Middle frontal gyrus (tissue), 1 donor: ENCODE measurements around the gene TMA7.
"Not testable (repeated sequence)": the region's sequence is repeated elsewhere in the genome, so short reads cannot be mapped to it uniquely, and the experiment has no call there.

ENCODE experiments used
- DNase-seq: peaks from one replicate; pipeline ENCODE4 v3.0.0-alpha.2; 2015; ENCODE audit warnings: low spot score; ENCODE audit errors: extremely low spot score

The TMA7 gene

DNA sequence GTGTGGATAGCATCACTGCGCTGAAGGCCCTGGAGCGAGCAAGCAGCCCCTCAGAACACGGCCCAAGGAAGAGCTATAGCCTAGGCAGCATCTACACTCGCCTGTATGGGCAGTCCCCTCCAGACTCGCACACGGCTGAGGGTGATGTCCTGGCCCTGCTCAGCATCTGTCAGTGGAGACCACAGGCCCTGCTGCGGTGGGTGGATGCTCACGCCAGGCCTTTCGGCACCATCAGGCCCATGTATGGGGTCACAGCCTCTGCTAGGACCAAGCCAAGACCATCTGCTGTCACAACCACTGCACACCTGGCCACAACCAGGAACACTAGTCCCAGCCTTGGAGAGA, 27.0 kb downstream of the TMA7 start:
- no peak for DNase-seq

GRCh38 chr3:48467473-48468267, 27.6 kb downstream of the TMA7 start:
- no peak for DNase-seq

- DNase-seq = no peak
These were observed 28.3 kb downstream of the TMA7 start for GRCh38 chr3:48468329-48468731.

DNA sequence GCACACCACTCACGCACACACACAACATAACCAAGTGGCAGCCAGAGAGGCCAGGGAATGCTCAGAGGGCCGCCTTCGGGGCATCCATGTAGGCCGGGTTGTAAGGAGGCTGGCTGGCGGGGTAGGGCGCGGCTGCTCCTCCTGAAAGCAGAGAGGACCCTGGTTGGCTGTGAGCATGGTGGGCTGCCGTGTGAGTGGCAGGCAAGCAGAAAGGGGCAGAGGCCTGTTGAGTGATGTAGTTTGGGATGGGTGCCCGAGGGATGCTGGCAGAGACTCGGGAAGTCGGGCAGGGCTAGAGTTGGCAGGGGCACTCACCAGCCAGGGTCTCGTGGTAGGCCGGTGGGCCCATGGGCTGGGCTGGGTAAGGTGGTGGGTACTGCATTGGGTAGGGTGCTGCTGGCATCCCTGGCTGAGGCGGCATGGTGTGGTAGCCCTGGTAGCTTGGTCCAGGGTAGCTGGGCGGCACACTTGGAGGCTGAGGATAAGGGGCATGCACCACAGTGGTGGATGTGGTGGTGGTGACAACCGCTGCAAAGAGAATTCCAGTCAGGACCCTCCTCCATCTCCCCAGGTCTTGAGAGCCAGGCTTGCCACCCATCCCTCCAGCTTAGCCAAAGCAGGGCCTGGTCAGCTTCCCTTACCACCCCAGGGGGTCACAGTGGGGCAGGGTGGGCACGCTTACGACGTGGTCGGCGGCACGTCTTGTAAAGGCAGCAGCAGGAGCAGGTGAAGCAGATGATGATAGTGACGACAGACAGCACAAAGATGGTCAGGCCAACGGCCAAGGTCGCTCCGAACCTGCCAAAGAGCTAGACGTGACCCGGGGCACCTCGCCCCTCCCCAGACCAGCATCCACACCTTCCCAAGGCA, 29.2 kb downstream of the TMA7 start:
- no peak for DNase-seq

- no peak for DNase-seq
These were observed 30.2 kb downstream of the TMA7 start for GRCh38 chr3:48470286-48470685.

- no peak for DNase-seq
These were observed 32.5 kb downstream of the TMA7 start for GRCh38 chr3:48472673-48472922.

GRCh38 chr3:48472923-48473616, 33.0 kb downstream of the TMA7 start:
- DNase-seq = peak; percentile 77

DNA sequence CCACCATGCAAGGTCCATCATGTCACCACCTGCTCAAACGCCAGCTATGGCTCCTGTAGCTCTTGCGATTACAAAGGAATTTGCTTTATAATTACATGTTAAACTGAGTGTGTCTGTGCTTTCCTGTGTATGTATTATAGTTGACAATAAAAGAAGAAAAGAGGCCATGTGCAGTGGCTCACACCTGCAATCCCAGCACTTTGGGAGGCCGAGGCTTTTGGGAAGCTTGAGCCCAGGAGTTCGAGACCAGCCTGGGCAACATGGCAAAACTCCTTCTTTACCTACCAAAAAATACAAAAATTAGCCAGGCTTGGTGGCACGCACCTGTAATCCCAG, 33.5 kb downstream of the TMA7 start:
- DNase-seq = no peak

GRCh38 chr3:48474031-48474430, 34.0 kb downstream of the TMA7 start:
- not testable (repeated sequence) for DNase-seq

DNA sequence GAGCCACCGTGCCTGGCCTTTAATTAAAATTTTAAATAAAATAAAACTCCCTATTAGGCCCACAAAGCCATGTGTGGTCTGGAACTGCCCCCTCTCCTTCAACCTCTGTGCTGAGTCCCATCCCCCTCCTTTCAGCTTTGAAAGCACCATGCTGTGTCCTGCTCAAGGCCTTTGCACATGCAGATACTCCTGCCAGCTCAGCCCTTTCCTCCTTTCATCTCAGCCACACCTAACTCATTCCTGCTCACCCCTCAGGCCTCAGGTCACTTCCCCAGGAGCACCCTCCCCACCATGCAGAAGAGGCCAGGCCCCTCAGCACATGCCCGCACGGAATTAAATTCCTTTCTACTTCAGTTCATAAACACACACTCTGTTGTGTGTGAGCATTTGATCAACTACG, 34.6 kb downstream of the TMA7 start:
- no peak for DNase-seq

DNA sequence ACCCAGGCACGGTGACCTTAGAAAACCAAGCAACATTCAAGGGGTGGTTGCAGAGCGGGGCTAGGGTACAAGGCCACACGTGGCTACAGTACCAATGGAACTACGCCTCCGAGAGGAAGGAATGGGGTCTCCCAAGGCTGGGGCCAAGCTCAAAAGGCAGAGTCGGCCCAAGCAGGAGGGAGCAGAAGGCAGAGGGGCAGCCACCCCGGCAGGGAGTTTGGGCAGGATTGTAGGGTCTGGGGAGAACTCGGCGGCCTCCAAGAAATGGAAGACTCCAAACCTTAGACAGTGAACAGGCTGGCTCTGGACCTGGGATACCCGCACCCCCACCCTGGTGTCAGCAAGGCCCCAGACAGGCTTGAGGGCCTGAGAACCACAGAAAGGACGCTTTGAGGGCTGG, 35.1 kb downstream of the TMA7 start:
- no peak for DNase-seq

GRCh38 chr3:48476426-48477053, 36.5 kb downstream of the TMA7 start:
- no peak for DNase-seq

DNA sequence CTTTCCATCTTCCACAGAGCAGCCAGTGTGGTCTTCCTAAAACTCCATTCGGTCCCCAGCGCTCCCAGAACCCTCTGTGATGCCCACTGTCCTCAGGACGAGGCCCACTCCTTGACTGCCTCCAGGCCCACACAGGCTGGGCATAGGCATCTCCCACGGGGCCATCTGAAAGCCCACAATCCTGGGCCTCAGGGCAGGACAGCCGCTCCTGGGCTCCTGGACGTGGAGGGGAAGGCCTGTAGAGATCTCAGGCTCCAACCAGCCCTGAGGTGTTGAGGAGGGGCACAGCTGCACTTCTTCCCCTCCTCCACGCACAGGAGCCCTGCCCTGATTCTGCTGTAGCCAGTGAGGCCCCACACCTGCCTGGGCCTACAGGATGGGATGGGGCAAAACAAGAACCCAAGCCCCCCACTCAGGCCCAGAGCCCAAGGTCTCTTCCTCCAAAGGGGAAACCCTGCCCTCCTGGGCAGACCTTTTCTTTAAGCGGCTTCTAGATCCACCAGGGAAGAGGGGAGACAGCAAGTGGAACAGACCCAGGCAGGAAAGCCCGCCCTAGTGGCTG, 38.0 kb downstream of the TMA7 start:
- no peak for DNase-seq

DNA sequence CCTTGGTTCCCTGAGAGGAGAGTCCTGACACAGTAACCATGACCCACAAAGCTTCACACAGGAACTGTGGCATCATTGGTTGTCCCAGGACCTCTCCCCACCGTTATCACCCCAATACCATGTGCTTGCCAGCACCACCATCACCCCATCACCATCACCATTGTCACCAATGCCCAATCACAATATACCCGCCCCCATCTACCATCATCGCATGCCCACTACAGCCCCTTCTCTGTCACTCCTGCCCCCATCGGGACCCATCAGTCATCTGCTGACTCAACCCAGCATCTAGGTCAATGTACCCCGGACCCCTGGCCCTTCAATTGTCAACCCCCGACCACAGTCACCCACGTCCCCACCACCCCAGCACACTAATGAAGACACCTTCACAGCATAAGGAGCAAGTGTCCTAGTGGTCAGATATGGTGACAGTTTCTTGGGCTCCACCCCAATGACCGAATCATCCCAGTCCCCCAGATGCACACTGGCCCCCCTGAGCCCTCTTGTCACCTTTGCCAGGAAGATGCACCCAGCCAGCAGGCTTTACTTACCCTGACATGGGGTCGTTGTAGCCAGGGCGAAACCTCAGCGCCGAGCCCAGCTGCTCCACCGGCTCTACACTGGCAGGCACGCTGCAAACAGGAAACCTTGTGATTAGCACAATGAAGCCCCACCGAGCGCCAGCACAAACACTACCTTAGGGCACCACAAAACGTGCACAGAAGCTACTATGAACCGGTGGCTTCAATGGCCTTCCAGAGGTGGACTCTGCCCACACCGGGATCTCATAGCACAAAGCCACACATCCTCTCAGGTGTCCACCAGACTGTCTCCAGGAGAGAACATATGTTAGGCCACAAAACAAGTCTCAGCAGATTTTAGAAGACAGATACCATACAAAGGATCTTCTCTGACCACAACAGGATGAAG, 38.8 kb downstream of the TMA7 start:
- DNase-seq = no peak

DNA sequence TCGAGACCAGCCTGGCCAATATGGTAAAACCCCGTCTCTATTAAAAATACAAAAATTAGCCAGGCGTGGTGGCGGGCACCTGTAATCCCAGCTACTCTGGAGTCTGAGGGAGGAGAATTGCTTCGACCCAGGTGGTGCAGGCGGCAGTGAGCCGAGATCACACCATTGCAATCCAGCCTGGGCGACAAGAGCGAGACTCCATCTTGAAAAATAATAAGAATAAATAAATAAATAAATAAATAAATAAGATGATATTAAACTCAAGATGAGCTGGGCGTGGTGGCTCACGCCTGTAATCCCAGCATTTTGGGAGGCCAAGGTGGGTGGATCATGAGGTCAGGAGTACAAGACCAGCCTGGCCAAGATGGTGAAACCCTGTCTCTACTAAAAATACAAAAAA, 40.8 kb downstream of the TMA7 start:
- DNase-seq = not testable (repeated sequence)

- DNase-seq = not testable (repeated sequence)
These were observed 42.8 kb downstream of the TMA7 start for GRCh38 chr3:48482822-48483221.

GRCh38 chr3:48486952-48487351, 46.9 kb downstream of the TMA7 start:
- DNase-seq = no peak

GRCh38 chr3:48492461-48493202, 52.6 kb downstream of the TMA7 start:
- no peak for DNase-seq

DNA sequence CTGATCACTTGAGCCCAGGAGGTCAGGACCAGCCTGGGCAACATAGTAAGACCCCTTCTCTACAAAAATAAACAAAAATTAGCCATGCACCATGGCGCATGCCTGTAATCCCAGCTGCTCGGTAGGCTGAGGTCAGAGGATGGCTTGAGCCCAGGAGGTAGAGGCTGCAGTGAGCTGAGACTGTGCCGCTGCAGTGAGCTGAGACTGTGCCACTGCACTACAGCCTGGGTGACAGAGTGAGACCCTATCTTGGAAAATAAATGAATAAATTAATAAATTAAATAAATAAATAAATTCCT, 53.1 kb downstream of the TMA7 start:
- no peak for DNase-seq
